Omental fat pad (tissue), 4 donors: ENCODE results near the gene NR5A1. TPM values are rescaled to one million over a fixed set of nuclear protein-coding genes. Genes with fewer than 3 reads are reported as not detected.

ENCODE experiments used
- ATAC-seq: fragments of 150-250 bp; one replicate; pipeline ENCODE4 v1.9.1; 2016; ENCODE audit warnings: mild to moderate bottlenecking, moderate library complexity; ENCODE audit not compliant: low FRiP score
- DNase-seq: peaks from one replicate; pipeline ENCODE4 v3.0.0-alpha.2; 2019; ENCODE audit warnings: low spot score
- CTCF ChIP-seq, 3 donors: fragments of 450-650 bp; IDR thresholded peaks; one replicate each; pipeline ENCODE4 v1.5.1; 2016 to 2017; ENCODE audit warnings: antibody characterized with exemption in 3 of 3, mild to moderate bottlenecking in 3 of 3, moderate library complexity in 2 of 3
- total RNA-seq, 4 donors: library from RNA; depleted of rRNA; stranded (reverse); fragments of >200 nt; gene quantifications; one replicate each; pipeline ENCODE4 v1.1.0, GENCODE V29; 2016

NR5A1 gene
- total RNA-seq, 4 donors from 2014 or later: not detected

DNA sequence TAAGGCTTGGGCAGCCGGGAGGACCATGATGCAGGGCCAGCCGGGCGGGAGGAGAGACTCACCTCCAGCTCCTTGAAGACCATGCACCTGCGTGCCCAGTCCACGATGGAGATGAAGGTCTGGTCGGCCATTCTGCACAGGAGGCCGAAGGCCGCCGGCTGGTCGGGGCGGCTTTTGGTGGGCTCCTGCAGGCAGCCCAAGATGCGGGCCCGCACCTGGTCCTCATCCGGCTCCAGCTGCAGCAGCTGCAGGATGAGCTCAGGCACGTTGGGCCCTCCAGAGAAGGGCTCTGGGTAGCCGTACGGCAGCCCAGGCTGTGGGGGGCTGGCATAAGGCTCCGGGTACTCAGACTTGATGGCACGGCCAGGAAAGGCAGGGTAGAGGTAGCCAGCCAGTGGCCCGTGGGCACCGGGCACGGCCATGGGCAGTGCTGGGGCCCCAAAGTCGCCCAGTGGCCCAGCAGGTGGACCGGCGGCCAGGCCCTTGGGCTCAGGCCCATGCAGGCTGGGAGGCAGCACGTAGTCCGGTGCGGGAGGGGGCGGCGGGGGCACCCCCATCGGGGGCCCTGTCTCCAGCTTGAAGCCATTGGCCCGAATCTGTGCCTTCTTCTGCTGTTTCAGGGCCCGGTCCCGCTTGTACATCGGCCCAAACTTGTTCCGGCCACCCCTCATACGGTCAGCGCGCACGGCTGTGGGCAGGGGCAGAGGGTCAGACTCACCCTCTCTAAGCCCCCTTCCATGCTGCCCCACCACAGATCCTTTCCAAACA lies 7.0 kb downstream of the NR5A1 start:
- ATAC-seq (no peak), DNase-seq (no peak)
- TF ChIP-seq CTCF (IDR thresholded peaks at IDR 0.05): no peak

DNA sequence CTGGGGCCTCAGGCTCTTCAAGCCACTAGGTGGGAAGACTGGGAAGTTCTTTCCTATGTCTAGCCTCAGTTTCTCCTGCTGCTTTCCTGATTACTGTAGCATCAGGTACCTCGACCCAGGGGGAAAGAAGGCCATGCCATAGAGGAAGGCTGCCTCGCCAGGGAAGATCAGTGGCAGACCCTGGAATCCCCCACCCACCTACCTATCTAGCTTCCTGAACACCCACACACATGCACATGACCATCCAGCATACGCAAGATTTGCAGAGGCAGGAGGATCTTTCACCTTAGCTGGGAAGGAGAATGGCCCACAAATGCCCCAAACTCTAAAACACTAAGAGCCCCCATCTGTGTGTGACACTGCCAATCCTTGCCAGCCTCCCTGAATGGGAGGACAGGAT lies 8.0 kb downstream of the NR5A1 start:
- ATAC-seq: no peak
- no peak for TF ChIP-seq CTCF (IDR thresholded peaks at IDR 0.05)

DNA sequence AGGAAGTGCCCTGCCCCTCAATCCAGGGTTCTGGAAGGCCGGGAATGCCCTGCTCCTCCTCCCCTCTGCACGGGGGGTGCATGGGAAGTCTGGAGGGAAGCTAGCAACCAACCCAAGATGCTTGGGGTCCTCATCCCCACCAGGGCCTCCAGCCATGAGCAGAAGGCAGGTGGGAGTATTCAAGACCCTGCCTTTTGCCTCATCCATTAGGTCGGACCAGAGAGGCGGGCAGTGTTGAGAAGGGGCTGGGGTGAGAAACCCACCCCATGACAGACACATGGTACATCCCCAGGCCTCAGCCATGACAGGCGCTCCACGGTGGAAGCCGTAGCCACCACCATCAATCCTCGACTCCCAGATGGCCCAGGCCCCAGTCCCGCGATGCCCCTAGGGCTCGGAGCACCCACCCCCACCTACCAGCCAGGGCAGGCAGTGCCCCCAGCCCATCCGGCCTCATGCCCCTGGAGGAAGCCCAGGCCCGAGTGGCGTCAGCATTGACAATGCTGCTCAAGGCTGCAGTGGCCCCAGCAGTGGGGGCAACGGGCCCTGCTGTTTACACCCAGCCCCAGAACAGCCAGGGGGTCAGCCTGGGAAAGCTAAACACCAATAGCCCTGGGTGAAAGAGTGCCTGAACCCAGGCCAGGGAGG lies 8.6 kb downstream of the NR5A1 start:
- DNase-seq (no peak), ATAC-seq (no peak)
- TF ChIP-seq CTCF (IDR thresholded peaks at IDR 0.05): no peak

More for the DNA sequence above, 8.0 kb downstream of the NR5A1 start:
- DNase-seq: no peak

GRCh38 chr9:124498040-124498439 lies 9.2 kb downstream of the NR5A1 start:
- ATAC-seq (no peak), DNase-seq (no peak)
- no peak for TF ChIP-seq CTCF (IDR thresholded peaks at IDR 0.05)

DNA sequence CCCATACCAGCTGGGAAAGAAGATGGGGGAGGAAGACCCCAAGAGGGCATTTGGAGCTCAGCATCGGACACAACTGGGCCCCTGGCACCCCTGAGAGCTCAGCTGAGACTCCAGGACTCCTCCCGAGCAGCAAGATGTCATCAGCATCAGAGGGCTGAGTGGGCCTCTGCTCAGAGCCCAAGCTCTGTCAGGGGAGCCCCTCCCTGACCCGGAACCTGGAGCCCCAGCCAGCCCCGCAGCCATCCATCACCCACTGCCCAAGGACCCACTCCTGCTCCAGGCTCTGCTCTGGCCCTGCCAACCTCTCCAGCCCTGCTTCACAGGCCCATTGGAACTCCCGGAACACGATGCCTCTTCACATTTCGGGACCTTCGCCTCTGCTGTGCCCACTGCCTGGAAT lies 9.8 kb downstream of the NR5A1 start:
- DNase-seq (no peak), ATAC-seq (no peak)
- no peak for TF ChIP-seq CTCF (IDR thresholded peaks at IDR 0.05)

DNA sequence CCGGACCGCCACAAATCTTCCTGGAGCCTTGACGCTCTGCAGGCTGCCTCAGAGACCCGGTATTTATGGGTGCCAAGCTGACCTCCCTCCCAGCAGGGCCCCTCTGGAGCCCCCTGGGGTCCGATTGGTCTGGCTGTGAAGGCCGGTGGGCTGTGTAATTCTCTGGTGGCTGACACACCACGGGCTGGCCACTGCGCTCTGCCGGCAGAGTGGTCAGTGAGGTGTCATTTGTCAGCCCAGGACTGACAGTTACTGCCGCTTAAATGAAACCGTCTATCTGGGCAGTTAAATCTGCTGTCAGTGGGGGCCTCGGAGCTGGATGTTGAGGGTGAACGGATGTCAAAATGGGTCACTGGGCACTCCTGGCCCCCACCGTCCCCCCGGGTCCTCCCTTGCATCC lies 10.7 kb downstream of the NR5A1 start:
- ATAC-seq (no peak), DNase-seq (no peak)
- TF ChIP-seq CTCF (IDR thresholded peaks at IDR 0.05): no peak

DNA sequence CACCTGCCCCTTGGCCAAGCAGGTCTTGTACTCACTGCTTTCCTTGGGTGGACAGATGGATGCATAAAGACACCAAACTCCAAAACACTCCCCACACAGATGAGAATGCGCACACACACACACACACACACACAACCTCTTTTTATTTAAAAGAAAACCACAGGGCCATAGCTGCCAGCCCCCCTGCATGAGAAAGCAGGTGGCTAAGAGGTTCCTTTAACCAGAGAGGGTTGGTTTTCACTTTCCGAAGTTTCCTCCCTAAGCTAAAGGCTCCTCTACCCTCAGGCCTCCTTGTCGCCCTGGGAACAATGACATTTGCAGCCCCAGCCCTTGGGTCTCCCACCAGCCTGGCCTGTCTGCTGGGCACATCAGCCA lies 11.1 kb downstream of the NR5A1 start:
- TF ChIP-seq CTCF (IDR thresholded peaks at IDR 0.05): no peak
- ATAC-seq: no peak

More for the DNA sequence above, 11.1 kb downstream of the NR5A1 start:
- DNase-seq: no peak
